Hepatocyte (in vitro differentiated cells): ENCODE data around the gene SLC16A3. TPM values are rescaled to one million over a fixed set of nuclear protein-coding genes. Genes with fewer than 3 reads are reported as not detected.
A peak's percentile ranks its signal among the peaks of the same experiment; 100 is the strongest.

ENCODE experiments used
- DNase-seq: peaks from one replicate; pipeline ENCODE4 v3.0.0-alpha.2; 2016; ENCODE audit warnings: low spot score
- H2AFZ ChIP-seq: fragments of 200-600 bp; sonication (generic); 2 replicates; pipeline ENCODE4 v1.6.0; 2016; ENCODE audit warnings: antibody characterized with exemption, mild to moderate bottlenecking
- H3K27ac ChIP-seq: fragments of 200-600 bp; sonication (generic); 2 replicates; pipeline ENCODE4 v1.5.1; 2016; ENCODE audit warnings: mild to moderate bottlenecking
- H3K27me3 ChIP-seq: fragments of 200-600 bp; sonication (generic); 2 replicates; pipeline ENCODE4 v1.6.1; 2016
- H3K36me3 ChIP-seq: fragments of 200-600 bp; sonication (generic); replicated peaks from 2 replicates; pipeline ENCODE4 v1.5.1; 2016; ENCODE audit warnings: low read depth; ENCODE audit not compliant: insufficient read depth
- H3K4me1 ChIP-seq: fragments of 200-600 bp; sonication (generic); 2 replicates; pipeline ENCODE4 v1.5.1; 2016; ENCODE audit warnings: mild to moderate bottlenecking, moderate library complexity; ENCODE audit not compliant: insufficient read depth
- H3K4me2 ChIP-seq: fragments of 200-600 bp; sonication (generic); 2 replicates; pipeline ENCODE4 v1.6.0; 2016
- H3K4me3 ChIP-seq: fragments of 200-600 bp; sonication (generic); 2 replicates; pipeline ENCODE4 v1.5.1; 2016; ENCODE audit warnings: mild to moderate bottlenecking
- H3K79me2 ChIP-seq: fragments of 200-600 bp; sonication (generic); 2 replicates; pipeline ENCODE4 v1.6.0; 2017; ENCODE audit warnings: mild to moderate bottlenecking
- H3K9me2 ChIP-seq: fragments of 200-600 bp; sonication (generic); replicated peaks from 2 replicates; pipeline ENCODE4 v1.6.0; 2017; ENCODE audit warnings: mild to moderate bottlenecking; ENCODE audit not compliant: insufficient read depth
- H3K9me3 ChIP-seq: fragments of 200-600 bp; sonication (generic); 2 replicates; pipeline ENCODE4 v1.5.1; 2016; ENCODE audit warnings: low read depth, mild to moderate bottlenecking
- H4K20me1 ChIP-seq: fragments of 200-600 bp; sonication (generic); 2 replicates; pipeline ENCODE4 v1.6.0; 2016; ENCODE audit warnings: mild to moderate bottlenecking; ENCODE audit not compliant: insufficient read depth, poor library complexity, severe bottlenecking
- CTCF ChIP-seq: fragments of 200-600 bp; sonication (generic); IDR thresholded peaks from 2 replicates; pipeline ENCODE4 v1.5.1; 2016; ENCODE audit warnings: antibody characterized with exemption, mild to moderate bottlenecking; ENCODE audit not compliant: poor library complexity
- EZH2 ChIP-seq: fragments of 200-600 bp; sonication (generic); IDR thresholded peaks from 2 replicates; pipeline ENCODE4 v1.6.1; 2016; ENCODE audit warnings: antibody characterized with exemption, mild to moderate bottlenecking, borderline replicate concordance
- EZH2phosphoT487 ChIP-seq: fragments of 200-600 bp; sonication (generic); IDR thresholded peaks from one replicate; pipeline ENCODE4 v1.6.1; 2018; ENCODE audit warnings: antibody characterized with exemption, mild to moderate bottlenecking, low read depth, moderate library complexity; ENCODE audit not compliant: unreplicated experiment, severe bottlenecking
- WGBS: methylation state at CpG from one replicate; pipeline ENCODE4 v1.1.6; 2016; ENCODE audit warnings: low lambda C conversion rate; ENCODE audit errors: missing lambda C conversion rate; 5-methylcytosine and 5-hydroxymethylcytosine counted together
- polyA plus RNA-seq: library from polyadenylated mRNA; unstranded; fragments of >200 nt; fragmentation: Nextera tagmentation; extraction: Ambion mirVana; gene quantifications from 2 replicates; pipeline ENCODE4 v1.2.1, GENCODE V29; 2016
- total RNA-seq: library from RNA; depleted of rRNA; stranded (reverse); fragments of >200 nt; gene quantifications from 2 replicates; pipeline ENCODE4 v1.2.3, GENCODE V29; 2014

Gene SLC16A3
- total and polyA plus RNA-seq, 2 experiments from 2014 or later: 125 to 290 TPM

DNA sequence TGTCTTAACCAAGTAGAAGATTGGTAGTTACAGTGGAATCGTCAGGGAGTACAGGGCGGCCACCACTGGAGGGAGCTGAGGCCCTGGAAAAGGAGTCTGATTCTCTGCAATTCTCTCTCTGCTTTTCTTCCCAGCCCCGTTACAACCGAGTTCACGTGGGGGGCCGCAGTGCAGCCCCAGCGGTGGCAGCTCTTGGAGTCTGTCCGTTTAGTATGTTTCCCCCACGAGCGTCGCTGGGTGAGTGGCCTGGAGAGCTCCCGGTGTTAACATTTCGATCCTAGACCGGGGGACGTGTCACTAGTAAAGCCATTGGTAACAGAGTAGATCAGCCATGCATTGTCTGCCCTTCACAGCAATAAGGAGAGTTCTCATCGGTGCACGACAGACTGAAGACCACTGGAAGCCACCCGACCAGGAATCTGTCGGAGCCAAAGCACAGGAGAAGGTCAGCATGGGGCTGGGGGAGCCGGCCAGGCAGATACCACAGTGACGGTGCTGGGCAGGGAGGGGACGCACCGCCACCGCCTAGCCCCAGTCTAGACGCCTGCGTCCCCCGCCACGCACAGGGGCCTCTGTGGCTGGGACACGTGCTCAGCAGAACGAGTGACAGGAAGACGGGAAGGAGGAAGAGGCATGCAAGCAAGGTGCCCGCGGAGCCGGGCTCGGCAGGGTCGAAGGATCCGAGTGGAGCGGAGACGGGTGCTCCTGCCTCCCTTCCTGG is 15.7 kb downstream of the SLC16A3 start:
- DNase-seq: no peak
- Histone ChIP-seq H3K9me2 (no peaks in the 10 kb centered on the region), H3K27me3 (no peaks in the 10 kb centered on the region), H3K9me3 (no peaks in the 10 kb centered on the region), H2AFZ (no peak overlapping the region), H4K20me1 (peaks cover 78% of the 10 kb centered on the region), H3K4me3 (no peak overlapping the region), H3K27ac (no peak overlapping the region), H3K79me2 (peaks cover 63% of the 10 kb centered on the region), H3K4me1 (peaks cover 19% of the 10 kb centered on the region), H3K36me3 (no peaks in the 10 kb centered on the region), H3K4me2 (no peak overlapping the region)
- 90% methylated on average over 39 of the region's 39 CpGs for WGBS
- TF ChIP-seq EZH2 (no peak), CTCF (peak; percentile 59)

DNA sequence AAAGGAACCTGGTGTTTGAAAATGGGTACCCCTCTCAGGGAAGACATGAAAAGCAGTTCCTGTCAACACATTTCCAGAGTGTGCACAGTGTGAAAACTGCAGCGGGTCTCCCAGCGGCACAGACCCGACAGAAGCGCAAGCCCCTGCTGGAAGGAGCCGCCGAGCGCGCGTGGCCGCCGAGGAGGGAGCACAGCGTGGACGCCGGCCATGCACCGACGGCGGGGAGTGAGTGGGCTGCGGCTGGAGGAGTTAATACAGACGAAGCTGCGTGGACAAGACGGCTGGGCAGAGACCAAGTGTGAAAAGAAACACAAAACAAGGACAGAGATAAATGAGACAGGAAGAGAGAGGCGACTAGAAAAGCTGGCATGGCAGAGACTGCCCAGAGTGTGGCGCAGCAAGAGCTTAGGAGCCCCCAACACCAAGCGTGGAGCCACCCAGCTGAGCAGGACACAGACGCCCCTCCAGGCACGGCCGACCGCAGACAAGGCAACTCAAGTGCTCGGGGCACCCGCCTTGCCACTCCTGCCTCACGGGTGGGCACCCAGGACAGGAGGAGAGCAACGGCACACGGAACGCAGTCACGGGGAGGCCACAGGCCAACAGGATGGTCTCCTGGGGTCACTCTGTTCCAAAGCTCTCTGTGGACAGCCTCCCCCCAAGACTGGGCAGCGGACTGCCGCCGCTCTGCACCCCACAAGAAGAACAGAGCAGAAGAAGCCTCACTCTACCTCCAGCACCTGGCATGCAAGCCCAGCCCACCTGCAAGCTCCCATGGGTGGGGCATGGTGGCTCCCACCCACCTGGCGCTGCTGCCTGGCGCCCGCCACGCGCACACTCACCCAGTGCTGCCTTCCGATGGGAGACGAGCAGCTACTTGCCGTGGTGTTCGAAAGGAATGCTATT is 16.5 kb downstream of the SLC16A3 start:
- Histone ChIP-seq H3K9me2 (no peaks in the 10 kb centered on the region), H3K4me3 (no peak overlapping the region), H3K36me3 (no peaks in the 10 kb centered on the region), H3K4me1 (peaks cover 19% of the 10 kb centered on the region), H3K79me2 (peaks cover 71% of the 10 kb centered on the region), H3K4me2 (no peak overlapping the region), H3K27me3 (no peaks in the 10 kb centered on the region), H2AFZ (no peak overlapping the region), H3K27ac (no peak overlapping the region), H3K9me3 (no peaks in the 10 kb centered on the region), H4K20me1 (peaks cover 86% of the 10 kb centered on the region)
- 96% methylated on average over 46 of the region's 47 CpGs for WGBS
- DNase-seq: no peak
- TF ChIP-seq EZH2 (no peak), CTCF (no peak), EZH2phosphoT487 (no peak)

DNA sequence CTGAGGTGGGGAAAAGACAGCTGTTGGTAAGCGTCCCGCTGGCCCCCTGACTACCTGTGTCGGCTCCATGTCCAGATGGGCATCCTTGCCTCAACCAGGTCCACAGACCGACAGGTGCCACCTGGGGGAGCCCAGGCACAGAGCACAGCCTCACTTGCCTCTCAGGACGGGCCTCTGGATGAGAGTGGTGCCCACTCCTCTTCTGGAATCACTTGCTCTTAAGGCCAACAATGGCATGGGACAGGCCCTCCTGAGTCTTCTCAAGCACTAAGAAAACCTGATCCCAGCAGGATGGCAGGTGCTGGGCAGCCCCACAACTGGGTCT is 17.2 kb downstream of the SLC16A3 start:
- H4K20me1 ChIP-seq: peaks cover 91% of the 10 kb centered on the region
- H3K9me2 ChIP-seq: no peaks in the 10 kb centered on the region
- no peaks in the 10 kb centered on the region for H3K27me3 ChIP-seq
- H3K79me2 ChIP-seq: peaks cover 77% of the 10 kb centered on the region
- H3K4me2 ChIP-seq: no peak overlapping the region
- peaks cover 18% of the 10 kb centered on the region for H3K4me1 ChIP-seq
- H3K36me3 ChIP-seq: no peaks in the 10 kb centered on the region
- TF ChIP-seq EZH2phosphoT487 (no peak), CTCF (no peak), EZH2 (no peak)
- no peaks in the 10 kb centered on the region for H3K9me3 ChIP-seq
- 97% methylated on average over 5 of the region's 5 CpGs for WGBS
- no peak for DNase-seq
- H3K27ac ChIP-seq: peak overlapping the region; percentile 63
- H2AFZ ChIP-seq: no peak overlapping the region
- no peak overlapping the region for H3K4me3 ChIP-seq
